Metanephros (tissue), 1 donor: ENCODE results near the gene SEMA3D. TPM values are rescaled to one million over a fixed set of nuclear protein-coding genes. Genes with fewer than 3 reads are reported as not detected.

Source experiments
- total RNA-seq: library from RNA; depleted of rRNA; stranded (reverse); fragments of >200 nt; gene quantifications from one replicate; pipeline ENCODE4 v1.2.3, GENCODE V29; 2014

Gene SEMA3D
- 26.0 TPM for total RNA-seq

DNA sequence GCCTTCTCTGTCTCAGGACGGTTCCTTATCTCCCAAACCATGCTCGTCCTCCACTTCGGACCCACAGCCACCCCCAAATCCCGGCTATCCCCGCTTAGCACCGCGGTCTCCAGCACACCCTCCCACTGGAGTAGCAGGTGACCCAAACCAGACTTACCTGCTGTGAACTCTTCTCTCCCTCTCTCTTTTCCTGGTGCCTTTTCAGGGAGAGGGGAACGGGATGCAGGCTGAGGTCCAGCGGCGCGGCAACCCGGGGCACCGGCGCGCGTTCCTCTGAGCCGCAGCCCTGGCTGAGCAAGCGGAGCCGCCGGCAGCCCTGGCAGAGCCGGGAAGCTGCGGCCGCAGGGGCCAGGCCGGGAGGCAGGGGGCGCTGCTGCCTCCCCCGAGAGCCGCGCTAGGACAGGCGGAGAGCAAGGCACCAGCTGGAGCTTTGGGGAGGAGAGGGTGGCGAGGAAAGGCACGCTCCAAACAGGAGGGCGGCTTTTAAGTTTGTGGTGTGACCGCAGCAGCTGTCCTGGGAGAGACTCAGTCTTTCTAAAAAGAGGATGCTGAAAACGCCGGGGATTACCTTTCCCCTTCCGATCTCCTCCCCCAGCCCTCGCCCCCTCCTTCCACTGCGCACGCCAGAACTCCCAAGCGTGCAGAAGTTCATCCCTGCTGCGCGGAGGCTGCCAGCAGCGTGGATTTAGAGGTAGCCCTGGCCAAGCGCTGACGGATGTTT is at the start of gene SEMA3D:
TSS of gene SEMA3D (minus strand) at position 536 of the 721 bp plus-strand sequence. CDS start 65,165 bp downstream, outside the sequence.

